NCI-H526 treated with DMSO at 0.1 percent for 48 hours (cell line): ENCODE data around the gene SRSF10.
"Not testable (repeated sequence)": the region's sequence is repeated elsewhere in the genome, so short reads cannot be mapped to it uniquely, and the experiment has no call there.

ENCODE experiments used
- DNase-seq: peaks from one replicate; lab custom pipeline; 2025; lab: John Stamatoyannopoulos, UW

SRSF10 gene

DNA sequence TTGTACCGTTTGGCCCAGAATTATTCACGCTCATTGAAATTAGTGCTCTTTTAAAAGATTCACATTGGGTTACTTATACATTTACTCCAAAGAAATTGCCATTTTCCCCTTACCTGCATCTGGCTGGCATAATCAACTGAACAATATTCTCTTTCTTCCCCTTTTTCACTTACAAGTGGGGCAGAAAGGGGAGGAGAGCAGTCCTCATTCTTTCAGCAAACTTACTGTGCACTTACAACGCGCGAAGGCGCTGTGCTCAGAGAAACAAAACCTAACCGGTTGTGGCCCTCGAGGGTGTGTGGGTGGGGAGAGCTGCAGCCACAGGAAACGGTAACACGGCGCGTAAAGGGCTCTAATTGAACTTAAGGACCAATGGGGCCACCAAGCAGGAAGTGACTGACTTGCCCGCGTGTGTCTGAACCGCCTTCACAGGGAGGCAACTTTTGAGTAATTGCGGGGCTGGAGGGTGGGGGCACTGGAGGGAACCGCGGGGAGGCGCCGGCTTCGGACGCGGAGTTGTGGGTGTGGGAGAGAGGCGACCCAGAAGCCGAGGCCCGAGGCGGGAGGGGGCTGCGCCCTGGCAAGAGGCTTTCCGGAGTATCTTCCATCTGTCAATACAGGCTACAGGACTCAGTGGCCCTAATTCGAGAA is 21.2 kb downstream of the SRSF10 start:
- DNase-seq: peak; percentile 86

DNA sequence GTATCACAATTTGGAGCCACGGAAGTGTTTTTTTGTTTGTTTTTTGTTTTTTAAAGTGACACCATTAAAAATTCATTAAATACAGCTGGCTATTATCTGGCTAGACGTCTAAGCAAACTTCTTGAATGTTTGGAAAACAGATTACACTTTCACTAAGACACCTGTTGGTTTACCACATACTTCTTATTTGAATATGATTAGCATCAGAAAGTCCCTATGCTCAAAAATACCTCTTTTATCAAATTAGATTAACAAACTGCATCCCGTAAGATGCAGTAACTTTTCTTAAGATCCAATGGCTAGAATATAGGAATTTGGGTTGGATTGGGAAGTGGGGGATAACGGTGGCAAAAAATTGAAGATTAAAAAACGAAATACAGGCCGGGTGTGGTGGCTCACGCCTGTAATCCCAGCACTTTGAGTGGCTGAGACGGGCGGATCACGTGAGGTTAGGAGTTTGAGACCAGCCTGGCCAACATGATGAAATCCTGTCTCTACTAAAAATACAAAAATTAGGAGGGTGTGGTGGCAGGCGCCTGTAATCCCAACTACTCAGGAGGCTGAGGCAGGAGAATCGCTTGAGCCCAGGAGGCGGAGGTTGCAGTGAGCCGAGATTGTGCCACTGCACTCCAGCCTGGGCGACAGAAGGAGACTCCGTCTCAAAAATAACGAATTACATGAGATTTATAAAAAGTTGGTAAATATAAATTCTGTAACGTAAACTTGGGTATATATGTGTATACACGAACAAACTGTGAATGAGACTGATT is 21.9 kb downstream of the SRSF10 start:
- DNase-seq: not testable (repeated sequence)

DNA sequence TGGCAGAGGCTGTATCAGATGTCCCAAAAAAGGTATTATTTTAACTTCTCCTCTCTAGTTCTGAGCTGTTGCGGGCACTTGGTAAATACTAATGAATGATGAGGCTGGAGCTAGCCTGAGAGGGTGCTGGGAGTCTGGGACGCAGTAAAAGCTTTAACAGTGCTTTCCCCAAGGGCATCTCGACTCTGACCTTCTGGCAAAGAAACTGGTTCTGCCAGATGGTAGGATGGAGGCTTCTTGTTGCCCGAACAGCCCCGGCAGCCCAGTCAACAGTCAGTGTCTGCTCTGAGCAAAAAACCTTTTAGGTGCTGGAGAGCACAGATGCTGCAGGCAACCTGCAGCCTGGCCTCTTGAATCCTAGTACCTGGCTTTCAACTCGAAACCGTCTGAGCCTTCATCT is 23.0 kb downstream of the SRSF10 start:
- DNase-seq: peak; percentile 66

DNA sequence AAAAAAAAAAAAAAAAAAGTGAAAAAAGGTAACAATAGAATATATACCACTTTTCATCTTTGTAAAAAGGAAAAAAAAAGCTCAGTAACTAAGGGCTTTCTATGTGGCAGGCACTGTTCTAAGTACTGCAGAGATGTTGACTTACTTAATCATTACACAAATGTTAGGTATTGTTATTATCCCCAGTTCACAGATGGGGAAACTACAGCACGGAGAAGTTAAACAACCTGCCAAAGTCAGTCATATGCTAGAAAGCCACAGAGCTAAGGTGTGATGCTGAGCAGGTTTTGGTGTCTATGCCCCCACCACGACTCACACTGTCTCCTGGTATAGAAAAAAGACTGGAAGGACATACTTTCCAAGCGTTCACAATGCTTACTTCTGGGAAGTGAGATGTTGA is 27.1 kb downstream of the SRSF10 start:
- no peak for DNase-seq

DNA sequence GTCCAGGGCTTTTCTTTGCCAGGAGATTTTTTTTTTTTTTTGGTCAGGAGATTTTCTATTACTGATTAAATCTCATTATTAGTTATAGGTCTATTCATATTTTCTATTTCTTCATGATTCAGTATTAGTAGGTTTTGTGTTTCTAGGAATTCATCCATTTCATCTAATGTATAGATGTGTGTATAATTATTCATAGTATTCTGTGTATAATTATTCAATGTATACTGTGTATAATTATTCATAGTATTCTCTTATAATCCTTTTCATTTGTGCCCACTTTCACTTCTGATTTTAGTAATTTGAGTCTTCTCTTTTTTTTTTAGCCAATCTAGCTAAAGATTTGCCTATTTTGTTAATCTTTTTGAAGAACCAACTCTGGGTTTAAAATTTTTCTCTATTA is 32.8 kb downstream of the SRSF10 start:
- DNase-seq: no peak

DNA sequence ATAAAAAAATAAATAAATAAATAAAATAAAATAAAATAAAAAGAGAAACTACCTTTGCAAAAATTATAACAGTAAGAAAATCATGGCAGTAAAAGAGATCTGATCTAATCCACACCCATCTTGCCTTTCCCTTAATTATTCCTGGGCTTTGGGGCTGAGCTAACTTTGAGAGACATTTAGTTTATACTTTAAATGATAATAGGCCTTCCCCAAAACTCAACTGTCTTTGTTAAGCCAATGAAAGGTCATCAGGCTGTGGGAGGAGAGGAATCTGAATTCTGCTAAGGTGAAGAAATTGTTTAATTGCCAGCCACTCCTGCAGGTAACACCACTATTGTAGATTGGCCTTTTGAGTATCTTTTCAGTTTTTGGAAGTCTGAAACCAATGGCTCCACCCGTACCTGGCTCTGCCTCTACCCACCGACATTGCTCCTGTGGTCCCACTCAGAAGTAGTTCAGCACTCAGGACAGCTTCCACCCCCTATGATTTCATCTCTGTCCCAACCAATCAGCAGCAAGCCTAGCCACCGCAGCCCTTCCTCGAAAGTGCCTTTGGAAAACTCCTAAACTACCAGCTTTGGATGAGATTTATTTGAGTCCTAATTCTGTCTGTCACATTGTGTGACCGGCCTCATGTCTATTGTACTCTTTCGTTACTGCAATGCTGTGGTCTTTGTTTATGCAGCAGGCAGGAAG is 43.5 kb downstream of the SRSF10 start:
- DNase-seq: no peak

DNA sequence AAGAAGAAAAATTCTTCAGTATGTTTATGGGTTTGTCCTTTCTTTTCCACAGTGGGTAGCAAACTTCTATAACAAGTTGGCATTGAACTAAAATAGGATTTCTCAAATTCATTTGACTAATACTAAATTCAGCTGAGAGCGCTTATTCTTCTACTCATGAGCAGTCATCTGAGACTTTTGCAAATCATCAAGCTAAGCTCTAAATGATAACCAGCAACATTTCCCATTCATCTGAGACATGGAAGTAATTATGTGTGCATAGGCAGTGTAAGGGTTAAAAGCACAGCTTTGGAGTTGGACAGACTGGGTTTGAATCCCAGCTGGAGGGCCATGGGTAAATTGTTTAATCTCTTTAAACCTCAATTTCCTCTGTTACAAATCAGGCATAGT is 48.6 kb downstream of the SRSF10 start:
- DNase-seq: no peak

DNA sequence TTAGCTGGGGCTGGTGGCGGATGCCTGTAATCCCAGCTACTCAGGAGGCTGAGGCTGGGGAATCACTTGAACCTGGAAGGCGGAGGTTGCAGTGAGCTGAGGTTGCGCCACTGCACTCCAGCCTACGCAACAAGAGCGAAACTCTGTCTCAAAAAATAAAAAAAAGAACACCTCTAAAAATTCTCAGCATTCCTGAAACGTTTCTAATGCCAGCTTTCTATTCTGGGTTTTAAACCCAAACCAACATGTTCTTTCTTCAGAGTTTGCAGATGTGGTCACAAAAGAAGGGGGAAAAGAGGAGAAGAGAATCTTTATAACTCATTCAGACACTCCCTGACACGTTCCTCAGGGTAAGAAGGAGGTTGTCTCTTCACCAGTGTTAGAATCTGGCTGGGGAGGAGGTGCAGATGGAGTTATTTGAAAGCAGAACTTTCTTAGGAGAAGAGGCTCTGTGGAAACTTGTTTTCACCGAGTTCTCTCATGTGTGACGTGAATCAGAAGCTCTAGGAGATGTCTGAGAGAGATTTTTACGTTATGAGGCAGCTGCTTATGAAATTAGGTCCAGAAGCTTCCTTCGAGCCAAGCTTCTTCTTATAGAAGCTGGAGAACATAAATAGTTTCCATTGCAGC is 49.2 kb downstream of the SRSF10 start:
- DNase-seq: no peak

DNA sequence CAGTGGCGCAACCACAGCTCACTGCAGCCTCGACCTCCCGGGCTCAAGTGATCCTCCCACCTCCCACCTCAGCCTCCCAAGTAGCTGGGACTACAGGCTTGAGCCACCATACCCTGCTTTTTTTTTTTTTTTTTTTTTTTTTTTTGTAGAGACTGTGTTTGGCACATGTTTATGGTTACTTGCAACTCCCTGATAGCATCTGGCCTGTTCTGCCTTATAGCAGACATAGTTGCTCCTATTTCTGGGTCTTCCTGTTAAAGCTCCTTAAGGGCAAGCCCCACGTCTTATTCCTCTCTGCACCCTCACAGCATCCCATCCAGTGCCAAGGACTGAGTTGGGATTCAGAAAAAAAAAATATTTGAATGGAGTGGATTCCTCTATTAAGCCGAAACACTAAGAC is 49.9 kb downstream of the SRSF10 start:
- no peak for DNase-seq

DNA sequence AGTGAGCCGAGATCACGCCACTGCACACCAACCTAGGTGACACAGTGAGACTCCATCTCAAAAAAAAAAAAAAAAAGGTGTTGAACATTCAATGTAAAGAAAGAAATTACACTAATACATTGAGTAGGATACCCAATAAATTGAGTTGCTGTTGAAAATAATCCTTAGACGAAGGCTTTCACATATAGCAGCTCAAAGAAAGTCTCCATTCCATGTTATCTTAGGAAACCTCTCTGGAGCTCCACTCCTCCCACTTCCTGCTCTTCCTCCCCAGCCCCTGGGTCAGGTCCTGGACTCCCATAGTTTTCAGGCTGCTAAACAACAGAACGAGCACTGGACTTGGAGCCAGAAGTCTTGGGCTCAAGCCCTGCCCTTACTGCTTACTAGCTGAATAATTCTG is 51.3 kb downstream of the SRSF10 start:
- no peak for DNase-seq

DNA sequence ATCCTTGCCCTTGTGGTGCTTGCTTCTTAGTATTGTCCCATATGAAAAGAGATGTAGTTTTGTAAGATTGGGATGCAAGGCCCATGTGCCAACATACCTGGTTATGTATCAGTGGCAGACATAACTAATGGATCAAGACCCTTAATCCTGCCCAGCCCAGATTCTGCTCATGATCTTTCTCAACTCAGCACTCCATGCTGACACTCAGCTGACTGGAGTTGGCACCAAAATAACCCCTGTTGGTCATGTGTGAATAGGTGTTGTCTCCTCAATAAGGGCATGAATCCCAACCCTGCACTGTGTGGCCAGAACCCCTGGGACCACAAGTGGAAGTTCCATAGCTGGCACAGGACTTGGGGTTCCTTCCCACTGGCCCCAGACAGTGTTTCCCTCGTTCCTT is 53.0 kb downstream of the SRSF10 start:
- no peak for DNase-seq

DNA sequence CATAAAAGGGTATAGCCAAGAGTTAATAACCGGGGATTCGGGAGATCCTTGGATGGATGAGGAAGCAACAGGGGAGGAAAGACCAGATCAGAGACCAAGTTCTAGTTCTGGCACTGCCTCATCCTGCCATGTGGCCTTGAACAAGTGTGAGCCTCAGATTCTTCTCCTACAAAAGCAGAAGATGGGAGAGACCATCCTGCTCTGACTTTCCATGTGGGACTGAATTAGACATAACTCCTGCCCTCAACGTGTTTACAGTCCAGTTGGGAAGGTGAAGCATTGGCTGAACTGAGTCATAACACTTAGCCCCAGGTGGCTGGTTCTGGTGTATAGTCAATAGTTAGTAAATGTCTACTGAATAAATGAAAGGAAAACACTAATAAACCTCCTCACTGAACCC is 54.8 kb downstream of the SRSF10 start:
- no peak for DNase-seq

DNA sequence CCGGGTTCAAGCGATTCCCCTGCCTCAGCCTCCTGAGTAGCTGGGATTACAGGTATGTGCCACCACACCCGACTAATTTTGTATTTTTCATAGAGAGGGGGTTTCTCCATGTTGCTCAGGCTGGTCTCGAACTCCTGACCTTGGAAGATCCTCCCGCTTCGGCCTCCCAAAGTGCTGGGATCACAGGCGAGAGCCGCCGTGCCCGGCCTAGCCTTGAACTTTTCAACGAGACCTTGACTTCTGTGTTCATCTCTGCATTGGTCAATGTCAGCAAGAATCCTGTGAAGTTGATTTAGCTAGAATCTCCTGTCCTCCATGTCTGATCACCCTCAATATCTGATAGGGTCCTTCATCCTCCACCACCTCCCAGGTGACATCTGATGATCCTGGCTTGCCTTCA is 55.5 kb downstream of the SRSF10 start:
- no peak for DNase-seq

DNA sequence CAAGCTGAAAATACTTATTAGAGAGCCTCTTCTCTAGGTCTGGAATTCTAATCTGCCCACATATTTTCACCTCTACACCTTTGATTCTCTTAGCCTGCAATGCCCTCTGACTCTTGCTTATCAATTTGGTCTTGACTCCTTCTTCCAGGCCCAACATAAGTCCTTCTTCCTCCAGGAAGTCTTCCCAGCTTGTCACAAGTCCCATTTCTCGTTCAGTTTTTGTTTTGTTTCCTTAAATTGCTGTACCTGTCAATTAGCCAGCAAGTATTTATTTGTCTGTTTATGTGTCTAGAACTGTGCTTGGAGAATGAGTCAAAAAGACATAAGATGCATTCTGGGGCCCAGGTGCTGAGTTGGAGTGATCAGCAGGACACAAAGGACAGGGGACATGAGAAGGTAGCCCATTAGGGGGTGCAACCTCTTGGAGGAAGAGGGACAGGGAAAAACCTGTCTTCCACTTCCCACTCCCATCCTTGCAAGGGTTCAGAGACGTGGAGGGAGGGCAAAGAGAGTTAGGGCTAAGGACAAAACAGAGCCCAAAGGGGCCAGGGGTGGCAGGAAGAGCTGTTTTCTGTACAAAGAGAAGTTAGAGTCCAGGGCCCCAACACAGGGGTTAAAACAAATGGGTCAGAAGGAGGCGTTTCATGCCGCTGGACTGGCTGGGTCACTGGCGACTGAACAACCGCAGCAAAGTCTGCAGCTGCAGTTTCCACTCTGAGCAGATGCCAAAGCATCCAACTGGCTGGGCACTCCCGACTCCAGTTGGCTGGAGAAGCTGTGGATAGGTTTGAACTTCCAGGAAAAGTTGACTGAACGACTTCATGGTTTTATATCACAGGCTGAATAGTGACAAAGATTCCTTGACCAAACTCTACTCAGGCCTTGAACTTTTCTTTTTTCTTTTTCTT is 56.3 kb downstream of the SRSF10 start:
- DNase-seq: no peak

DNA sequence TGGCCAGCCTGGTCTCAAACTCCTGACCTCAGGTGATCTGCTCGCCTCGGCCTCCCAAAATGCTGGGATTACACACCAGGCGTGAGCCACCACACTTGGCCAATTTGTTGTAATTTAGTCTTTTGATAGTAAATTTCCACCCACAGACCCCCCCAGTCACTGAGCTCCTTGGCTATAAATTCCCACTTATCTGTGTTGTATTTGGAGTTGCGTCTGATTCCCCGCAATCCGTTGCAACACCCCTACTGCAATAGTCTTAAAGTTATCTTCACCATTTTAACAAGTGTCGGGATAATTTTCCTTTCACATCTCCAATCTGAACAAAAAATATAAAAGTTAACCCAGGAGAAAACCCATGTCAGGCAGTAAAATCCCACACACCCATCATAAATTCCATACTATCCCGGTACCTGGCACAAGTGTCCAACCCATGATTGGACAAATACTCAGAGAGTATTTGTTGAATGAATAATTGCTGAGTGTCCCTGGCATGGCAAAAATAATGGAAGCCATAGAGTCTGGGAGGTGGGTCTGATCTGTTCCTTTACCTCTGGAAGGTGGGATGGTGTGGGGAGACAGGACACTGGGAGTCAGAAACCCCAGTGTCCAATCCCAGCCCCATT is 57.7 kb downstream of the SRSF10 start:
- no peak for DNase-seq

DNA sequence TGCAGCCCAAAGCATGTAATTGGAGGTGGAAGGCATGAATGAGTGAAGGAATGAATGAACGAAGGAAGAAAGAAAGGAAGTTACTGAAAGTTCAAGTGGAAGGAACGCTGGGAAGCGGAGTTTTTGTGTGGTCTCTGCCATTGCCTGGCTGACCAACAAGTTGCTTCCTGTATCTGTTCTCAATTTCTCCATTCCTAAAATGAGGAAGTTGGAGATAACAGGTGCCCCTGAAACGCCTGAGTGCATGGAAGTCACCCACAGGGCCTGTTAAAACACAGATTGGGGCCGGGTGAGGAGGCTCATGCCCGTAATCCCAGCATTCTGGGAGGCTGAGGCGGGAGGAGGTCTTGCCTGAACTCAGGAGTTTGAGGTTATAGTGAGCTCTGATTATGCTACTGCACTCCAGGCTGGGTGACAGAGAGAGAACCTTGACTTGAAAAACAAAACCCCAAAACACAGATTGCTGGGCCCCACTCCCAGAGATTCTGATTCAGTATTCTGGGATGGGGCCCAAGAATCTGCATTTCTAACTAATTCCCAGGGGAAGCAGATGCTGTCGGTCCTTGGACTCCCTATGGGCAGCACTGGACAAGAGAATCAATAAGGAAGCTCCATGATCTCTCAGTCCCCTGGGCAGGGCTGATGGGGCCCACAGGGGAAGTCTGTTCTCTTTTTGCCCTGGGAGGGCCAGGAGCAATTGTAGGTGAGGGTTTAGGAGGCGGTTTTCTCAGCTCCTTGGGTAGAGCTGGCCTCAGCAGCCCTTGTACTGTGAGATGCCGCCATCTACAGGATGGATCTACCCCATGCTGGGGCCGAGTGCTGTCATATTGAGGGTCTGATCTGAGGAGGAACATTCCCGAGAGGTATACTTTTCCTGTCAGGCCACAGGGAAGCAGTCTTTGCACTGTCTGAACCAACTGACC is 63.7 kb downstream of the SRSF10 start:
- DNase-seq: peak; percentile 56

DNA sequence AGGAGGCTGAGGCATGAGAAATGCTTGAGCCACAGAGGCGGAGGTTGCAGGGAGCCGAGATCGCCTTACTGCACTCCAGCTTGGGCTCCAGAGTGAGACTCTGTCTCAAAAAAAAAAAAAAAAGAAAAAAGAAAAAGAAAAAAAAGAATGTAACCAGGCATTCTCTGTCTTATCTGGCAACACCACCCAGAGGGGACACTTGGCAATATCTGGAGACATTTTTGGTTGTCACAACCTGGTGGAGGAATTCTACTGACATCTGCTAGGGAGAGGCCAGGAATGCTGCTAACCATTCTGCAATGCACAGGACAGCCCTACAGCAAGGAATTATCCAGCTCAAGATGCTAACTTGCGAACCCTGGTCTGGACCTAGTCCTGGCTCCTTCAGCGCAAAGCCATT is 64.7 kb downstream of the SRSF10 start:
- DNase-seq: no peak

DNA sequence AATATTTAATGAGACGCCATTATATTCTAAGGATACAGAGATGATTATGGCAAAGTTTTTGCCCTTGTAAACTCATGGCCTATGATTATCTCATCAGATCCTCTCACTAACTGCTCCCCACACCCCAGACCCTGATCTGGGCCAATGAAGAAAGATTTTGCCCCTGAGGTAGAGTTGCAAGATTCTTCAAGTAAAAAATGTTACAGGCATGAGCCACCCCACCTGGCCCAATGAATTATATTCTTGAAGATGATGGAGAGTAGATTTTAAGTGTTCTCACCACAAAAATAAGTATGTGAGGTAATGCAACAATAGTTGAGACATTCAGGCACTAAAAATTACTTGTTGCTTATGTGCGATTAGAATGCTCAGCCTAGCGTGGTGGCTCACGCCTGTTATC is 65.2 kb downstream of the SRSF10 start:
- no peak for DNase-seq
